Glutamatergic neuron (in vitro differentiated cells): ENCODE measurements around the gene PKHD1. TPM values are rescaled to one million over a fixed set of nuclear protein-coding genes. Genes with fewer than 3 reads are reported as not detected.
"Not testable (repeated sequence)": the region's sequence is repeated elsewhere in the genome, so short reads cannot be mapped to it uniquely, and the experiment has no call there.

Source experiments
- DNase-seq: peaks from one replicate; pipeline ENCODE4 v3.0.0; 2022
- H3K27ac Mint-ChIP-seq: one replicate; pipeline ENCODE4 v1.8.0; 2020; ENCODE audit warnings: mild to moderate bottlenecking, mixed read lengths, inconsistent platforms; ENCODE audit not compliant: unreplicated experiment
- H3K27me3 Mint-ChIP-seq: one replicate; pipeline ENCODE4 v1.8.0; 2020; ENCODE audit warnings: mild to moderate bottlenecking, moderate library complexity, mixed read lengths, inconsistent platforms; ENCODE audit not compliant: unreplicated experiment
- H3K36me3 Mint-ChIP-seq: one replicate; pipeline ENCODE4 v1.8.0; 2020; ENCODE audit warnings: mild to moderate bottlenecking, mixed read lengths, inconsistent platforms; ENCODE audit not compliant: unreplicated experiment
- H3K4me1 Mint-ChIP-seq: one replicate; pipeline ENCODE4 v1.8.0; 2020; ENCODE audit warnings: mild to moderate bottlenecking, low read depth, mixed read lengths, inconsistent platforms; ENCODE audit not compliant: unreplicated experiment
- H3K4me3 Mint-ChIP-seq: one replicate; pipeline ENCODE4 v1.8.0; 2020; ENCODE audit warnings: mild to moderate bottlenecking, mixed read lengths, inconsistent platforms; ENCODE audit not compliant: unreplicated experiment
- H3K9me3 Mint-ChIP-seq: one replicate; pipeline ENCODE4 v1.8.0; 2020; ENCODE audit warnings: mild to moderate bottlenecking, moderate library complexity, mixed read lengths, inconsistent platforms; ENCODE audit not compliant: unreplicated experiment
- CTCF ChIP-seq: fragments of 200-600 bp; sonication (generic); IDR thresholded peaks from one replicate; pipeline ENCODE4 v1.5.0; 2021; ENCODE audit not compliant: partially characterized antibody, unreplicated experiment
- total RNA-seq: library from RNA; stranded (reverse); fragmentation: NEBNext Ultra II Directional; extraction: Animal tissue kit (Norgen Biotek cat#: 25700); gene quantifications from one replicate; pipeline ENCODE4 v1.2.1, GENCODE V29; 2021; ENCODE audit not compliant: unreplicated experiment

Gene PKHD1
- total RNA-seq, 1 donor from 2014 or later = 0.02 TPM

GRCh38 chr6:51992876-51993275 lies 94.5 kb downstream of the PKHD1 start:
- no peak overlapping the region for H3K27ac Mint-ChIP-seq
- H3K4me1 Mint-ChIP-seq = peaks cover 1% of the 10 kb centered on the region
- no peak for TF ChIP-seq CTCF
- H3K36me3 Mint-ChIP-seq = no peaks in the 10 kb centered on the region
- no peaks in the 10 kb centered on the region for H3K9me3 Mint-ChIP-seq
- DNase-seq = no peak
- no peak overlapping the region for H3K4me3 Mint-ChIP-seq
- H3K27me3 Mint-ChIP-seq = no peaks in the 10 kb centered on the region

- Mint-ChIP-seq H3K27ac (no peak overlapping the region), H3K36me3 (no peaks in the 10 kb centered on the region), H3K4me3 (no peak overlapping the region), H3K4me1 (no peaks in the 10 kb centered on the region), H3K27me3 (peaks cover 1% of the 10 kb centered on the region), H3K9me3 (no peaks in the 10 kb centered on the region)
- TF ChIP-seq CTCF = no peak
- no peak for DNase-seq
Observed at GRCh38 chr6:51989789-51990188, 97.6 kb downstream of the PKHD1 start.

GRCh38 chr6:51986864-51987263 lies 100.5 kb downstream of the PKHD1 start:
- no peak for TF ChIP-seq CTCF
- no peaks in the 10 kb centered on the region for H3K36me3 Mint-ChIP-seq
- H3K4me3 Mint-ChIP-seq = no peak overlapping the region
- DNase-seq = no peak
- no peak overlapping the region for H3K27ac Mint-ChIP-seq
- peaks cover 1% of the 10 kb centered on the region for H3K27me3 Mint-ChIP-seq
- H3K9me3 Mint-ChIP-seq = peaks cover 2% of the 10 kb centered on the region
- peaks cover 7% of the 10 kb centered on the region for H3K4me1 Mint-ChIP-seq

- Mint-ChIP-seq H3K4me1 (peaks cover 7% of the 10 kb centered on the region), H3K27me3 (peaks cover 1% of the 10 kb centered on the region), H3K27ac (peak overlapping the region; percentile 53), H3K4me3 (no peak overlapping the region), H3K9me3 (peaks cover 6% of the 10 kb centered on the region), H3K36me3 (no peaks in the 10 kb centered on the region)
- DNase-seq = no peak
- no peak for TF ChIP-seq CTCF
Observed at GRCh38 chr6:51983564-51983963, 103.8 kb downstream of the PKHD1 start.

- not testable (repeated sequence) for H3K9me3 Mint-ChIP-seq, H3K36me3 Mint-ChIP-seq, DNase-seq, H3K4me1 Mint-ChIP-seq, H3K27me3 Mint-ChIP-seq
- Mint-ChIP-seq H3K27ac (peak overlapping the region; percentile 53), H3K4me3 (peak overlapping the region; percentile 38)
Observed at GRCh38 chr6:51982695-51983094, 104.7 kb downstream of the PKHD1 start.

GRCh38 chr6:51976374-51976773 lies 111.0 kb downstream of the PKHD1 start:
- Mint-ChIP-seq H3K27ac (no peak overlapping the region), H3K27me3 (no peaks in the 10 kb centered on the region), H3K4me3 (no peak overlapping the region), H3K9me3 (peaks cover 4% of the 10 kb centered on the region), H3K4me1 (no peaks in the 10 kb centered on the region), H3K36me3 (no peaks in the 10 kb centered on the region)
- no peak for DNase-seq
- no peak for TF ChIP-seq CTCF
